ENCODE measurements around the gene DDI1.

DDI1 gene

GRCh38 chr11:104036588-104036987, at the start of gene DDI1:
DDI1 (plus strand) TSS chr11:104036640; CDS start chr11:104036823, 183 bp downstream.
- DNase-seq (ENCODE audit: low spot score), result no peak

- DNase-seq (ENCODE audit: low spot score), result peak; percentile 27
Observed at GRCh38 chr11:103987629-103988594, 48.5 kb upstream of the DDI1 start.

DNA sequence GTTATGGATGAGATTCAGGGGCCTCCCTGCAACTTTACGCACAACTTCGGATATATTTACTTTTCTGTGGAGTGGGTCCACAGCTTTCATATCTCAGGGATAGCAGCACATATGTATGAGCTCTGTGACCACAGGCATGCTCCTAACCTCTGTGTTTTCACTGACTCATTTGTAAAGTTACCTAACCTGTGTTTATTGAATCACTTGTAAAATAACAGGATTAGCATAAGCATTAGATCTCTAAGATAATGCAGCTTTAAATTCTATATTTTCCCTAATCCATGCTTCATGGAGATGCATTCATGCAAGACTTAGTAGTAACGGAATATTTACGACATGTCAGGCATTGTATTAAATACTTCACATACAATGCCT, 47.9 kb upstream of the DDI1 start:
- DNase-seq (ENCODE audit: low spot score), result no peak

GRCh38 chr11:103993507-103993906, 42.9 kb upstream of the DDI1 start:
- DNase-seq (ENCODE audit: low spot score), result no peak

DNA sequence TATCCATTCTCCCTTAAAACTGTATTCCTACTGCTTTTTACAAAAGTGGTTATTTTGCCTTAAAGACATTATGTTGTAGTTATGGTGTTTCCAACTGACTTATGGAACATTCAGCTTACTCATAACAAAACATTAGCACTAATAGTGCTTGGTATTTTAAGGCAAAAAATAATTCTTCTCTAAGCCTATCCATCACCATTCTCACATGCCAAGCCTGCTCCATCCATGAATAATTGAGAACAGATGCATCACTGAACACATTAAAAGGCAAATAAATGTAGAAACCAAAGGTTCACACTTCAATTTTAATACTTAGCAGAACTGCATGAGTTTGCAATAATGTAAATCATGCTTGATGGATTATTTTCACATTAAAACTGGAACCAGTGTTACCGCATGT, 42.3 kb upstream of the DDI1 start:
- DNase-seq (ENCODE audit: low spot score), result no peak

DNA sequence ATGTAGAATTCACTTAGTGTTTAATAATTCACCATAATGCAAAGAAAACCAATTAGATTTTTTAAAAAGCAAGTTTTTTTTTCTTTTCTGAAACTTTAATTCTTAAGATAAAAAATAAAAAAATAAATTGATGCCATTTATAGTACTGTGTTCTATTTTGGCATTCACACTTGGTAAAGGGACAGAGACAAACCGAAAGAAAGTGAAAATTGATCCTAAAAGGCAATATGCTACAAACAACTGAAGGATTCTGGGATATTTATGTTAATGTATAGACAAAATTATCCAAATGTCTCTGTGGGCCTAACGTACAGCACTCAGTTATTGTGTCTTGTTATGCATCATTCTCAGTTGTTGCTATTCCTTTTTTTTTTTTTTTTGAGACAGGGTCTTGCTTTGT, 41.9 kb upstream of the DDI1 start:
- no peak for DNase-seq (ENCODE audit: low spot score)

GRCh38 chr11:103995896-103996295, 40.5 kb upstream of the DDI1 start:
- no peak for DNase-seq (ENCODE audit: low spot score)

GRCh38 chr11:103997082-103997481, 39.4 kb upstream of the DDI1 start:
- DNase-seq (ENCODE audit: low spot score), result no peak

- DNase-seq (ENCODE audit: low spot score), result no peak
Observed at GRCh38 chr11:103998826-103999508, 37.5 kb upstream of the DDI1 start.

GRCh38 chr11:104000798-104001197, 35.6 kb upstream of the DDI1 start:
- no peak for DNase-seq (ENCODE audit: low spot score)

GRCh38 chr11:104001561-104002056, 34.8 kb upstream of the DDI1 start:
- DNase-seq (ENCODE audit: low spot score), result no peak

GRCh38 chr11:104003491-104003890, 32.9 kb upstream of the DDI1 start:
- DNase-seq (ENCODE audit: low spot score), result no peak

DNA sequence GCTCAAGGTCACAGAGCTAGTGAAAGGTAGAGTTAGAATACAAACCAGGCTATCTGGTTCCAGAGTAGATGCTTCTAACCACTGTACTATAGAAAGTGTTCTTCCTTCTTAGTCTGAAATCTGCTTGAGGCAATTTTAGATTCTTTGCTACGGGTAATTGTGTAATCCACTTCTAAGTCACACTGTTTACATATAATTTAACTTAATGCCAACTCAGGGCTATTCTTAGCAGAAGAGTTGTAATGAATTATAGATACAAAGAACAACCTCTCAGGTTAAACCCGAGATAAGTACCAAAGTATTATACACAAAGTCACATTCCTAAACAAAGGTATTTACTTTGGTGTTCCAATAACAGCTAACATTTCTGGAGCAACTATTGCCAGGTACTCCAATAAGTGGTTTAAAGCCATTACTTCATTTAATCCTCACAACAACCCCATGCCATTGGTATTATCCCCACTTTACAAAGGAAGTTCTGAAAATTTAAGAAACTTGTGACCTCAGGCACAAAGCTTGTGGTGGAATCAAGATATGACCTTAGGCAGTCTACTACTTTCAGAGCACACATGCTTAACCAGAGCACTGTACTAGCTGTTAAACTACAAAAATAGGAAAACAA, 31.1 kb upstream of the DDI1 start:
- DNase-seq (ENCODE audit: low spot score), result no peak

GRCh38 chr11:104009744-104010143, 26.7 kb upstream of the DDI1 start:
- no peak for DNase-seq (ENCODE audit: low spot score)

DNA sequence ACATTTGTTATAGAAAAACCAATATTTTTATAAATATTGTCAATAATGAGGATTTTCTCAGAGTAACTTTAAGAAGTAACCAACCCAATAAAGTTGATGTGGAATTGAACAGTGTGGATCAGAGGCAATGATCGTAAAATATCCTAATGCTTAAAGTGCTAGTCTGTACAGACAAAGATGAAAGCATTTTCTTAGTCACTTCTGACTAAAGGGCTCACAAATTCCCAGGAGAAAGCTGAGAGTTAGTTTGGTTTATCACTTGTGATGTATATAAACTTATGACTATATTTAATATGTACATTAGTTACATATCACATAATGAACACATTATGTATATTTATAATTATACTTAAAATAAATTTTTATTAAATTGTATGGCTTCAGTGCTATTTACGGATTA, 25.4 kb upstream of the DDI1 start:
- peak; percentile 23 for DNase-seq (ENCODE audit: low spot score)

- no peak for DNase-seq (ENCODE audit: low spot score)
Observed at GRCh38 chr11:104015649-104016415, 20.6 kb upstream of the DDI1 start.

DNA sequence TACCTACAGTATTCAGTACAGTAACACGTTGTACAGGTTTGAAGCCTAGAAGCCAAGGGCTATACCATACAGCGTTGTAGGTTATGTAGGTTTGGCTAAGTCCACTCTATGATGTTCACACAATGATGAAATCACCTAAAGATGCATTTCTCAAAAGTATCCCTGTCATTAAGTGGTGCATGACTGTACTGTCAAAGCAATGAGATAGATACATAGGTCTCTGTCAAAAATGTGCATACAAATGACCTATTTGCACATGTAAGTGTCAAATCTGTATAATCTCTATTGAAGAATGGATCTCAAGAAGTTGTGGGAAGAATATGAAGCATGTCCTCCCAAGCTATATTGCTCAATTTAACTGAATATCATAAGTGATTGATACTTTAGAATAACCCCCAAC, 11.9 kb upstream of the DDI1 start:
- no peak for DNase-seq (ENCODE audit: low spot score)

DNA sequence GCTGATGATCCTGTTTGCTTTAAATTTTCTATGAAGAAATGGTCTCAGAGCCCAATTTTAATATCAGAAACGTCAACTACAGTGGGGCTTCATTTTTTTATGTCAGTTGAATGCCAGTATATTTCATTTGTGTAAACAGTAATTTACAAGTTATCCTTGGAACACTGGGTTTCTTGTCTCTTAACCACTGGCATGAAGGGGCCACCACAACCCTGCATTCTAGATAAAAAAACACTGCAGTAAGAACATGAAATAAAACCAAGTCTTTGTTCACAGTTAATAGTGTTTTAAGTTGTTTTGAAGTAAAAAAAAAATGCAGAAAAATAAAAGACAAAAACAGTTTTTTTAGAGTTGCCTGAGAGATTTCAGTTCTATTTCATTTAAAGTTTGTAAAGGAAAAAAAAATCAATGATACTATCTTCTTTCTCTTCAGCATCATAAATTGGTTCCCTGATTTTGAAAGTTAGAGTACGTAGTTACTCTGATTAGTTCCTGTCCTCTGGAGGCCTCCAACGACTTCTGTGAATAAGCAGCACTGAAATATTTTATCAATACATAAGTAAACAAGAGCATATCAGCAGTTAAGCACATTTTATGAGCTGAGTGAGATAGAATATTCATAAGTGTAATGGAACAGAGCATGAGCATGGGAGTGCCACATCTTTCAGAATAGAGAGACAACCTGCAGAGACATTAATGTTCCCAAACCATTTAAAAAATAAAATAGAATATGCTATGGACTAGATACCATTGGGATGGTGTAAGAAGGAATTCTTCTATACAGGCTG, 7.8 kb upstream of the DDI1 start:
- peak; percentile 63 for DNase-seq (ENCODE audit: low spot score)

DNA sequence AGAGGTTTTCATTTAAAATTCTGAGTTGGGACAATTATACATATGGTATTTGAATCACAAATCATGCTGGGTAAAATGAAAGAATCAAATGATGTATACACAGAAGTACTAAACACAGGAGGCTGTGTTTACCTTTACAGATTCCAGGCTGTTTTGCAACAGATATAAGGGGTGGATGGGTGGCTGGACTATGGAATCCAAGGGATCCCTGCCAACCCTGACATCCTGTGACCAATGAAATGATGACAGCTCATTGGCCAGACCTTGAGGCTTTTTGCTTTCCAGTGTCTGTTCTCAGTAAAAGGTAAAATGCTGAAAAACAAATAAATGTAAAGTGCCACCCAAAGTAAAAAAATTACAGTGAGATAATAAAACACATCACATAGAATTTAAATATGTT, 3.3 kb upstream of the DDI1 start:
- peak; percentile 48 for DNase-seq (ENCODE audit: low spot score)

GRCh38 chr11:104033561-104033960, 2.9 kb upstream of the DDI1 start:
- DNase-seq (ENCODE audit: low spot score), result no peak

DNA sequence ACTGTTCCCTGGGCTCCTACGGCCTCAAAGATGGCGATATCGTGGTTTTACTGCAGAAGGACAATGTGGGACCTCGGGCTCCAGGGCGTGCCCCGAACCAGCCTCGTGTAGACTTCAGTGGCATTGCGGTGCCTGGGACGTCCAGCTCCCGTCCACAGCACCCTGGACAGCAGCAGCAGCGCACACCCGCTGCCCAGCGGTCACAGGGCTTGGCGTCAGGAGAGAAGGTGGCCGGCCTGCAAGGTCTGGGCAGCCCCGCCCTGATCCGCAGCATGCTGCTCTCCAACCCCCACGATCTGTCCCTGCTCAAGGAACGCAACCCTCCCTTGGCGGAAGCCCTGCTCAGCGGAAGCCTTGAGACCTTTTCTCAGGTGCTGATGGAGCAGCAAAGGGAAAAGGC, 555 bp downstream of the DDI1 start:
- no peak for DNase-seq (ENCODE audit: low spot score)
